ENCODE results near the gene AATK.

The AATK gene

GRCh38 chr17:81196505-81197408 lies 30.7 kb upstream of the AATK start:
- no peak for FAIRE-seq

DNA sequence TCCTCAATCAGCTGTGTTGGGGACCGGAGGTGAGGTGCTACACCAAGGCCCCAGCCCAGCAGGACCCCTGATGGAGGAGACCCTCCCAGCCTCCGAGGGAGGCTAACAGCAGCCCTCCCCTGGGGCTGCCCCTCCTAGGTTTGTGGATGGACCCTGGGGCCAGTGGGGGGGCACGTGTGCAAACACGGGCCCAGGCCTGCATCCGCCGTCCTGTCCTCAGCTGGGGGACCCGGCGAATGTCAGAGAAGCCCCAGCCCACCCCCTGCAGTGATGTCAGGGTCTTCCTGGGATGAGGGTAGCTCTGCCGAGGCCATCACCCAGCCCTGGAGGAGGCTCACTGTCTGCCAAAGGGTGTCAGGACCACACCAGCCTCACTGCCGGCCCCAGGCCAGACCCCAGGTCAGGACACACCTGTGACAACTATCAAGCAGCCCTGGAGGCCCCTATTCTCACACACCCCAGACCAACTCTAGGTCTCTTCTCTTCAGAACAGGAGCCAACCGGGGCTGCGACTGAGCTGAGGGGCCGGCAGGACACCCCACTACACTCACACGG lies 30.0 kb upstream of the AATK start:
- FAIRE-seq: no peak

- FAIRE-seq: no peak
Observed at GRCh38 chr17:81194941-81195901, 29.2 kb upstream of the AATK start.

DNA sequence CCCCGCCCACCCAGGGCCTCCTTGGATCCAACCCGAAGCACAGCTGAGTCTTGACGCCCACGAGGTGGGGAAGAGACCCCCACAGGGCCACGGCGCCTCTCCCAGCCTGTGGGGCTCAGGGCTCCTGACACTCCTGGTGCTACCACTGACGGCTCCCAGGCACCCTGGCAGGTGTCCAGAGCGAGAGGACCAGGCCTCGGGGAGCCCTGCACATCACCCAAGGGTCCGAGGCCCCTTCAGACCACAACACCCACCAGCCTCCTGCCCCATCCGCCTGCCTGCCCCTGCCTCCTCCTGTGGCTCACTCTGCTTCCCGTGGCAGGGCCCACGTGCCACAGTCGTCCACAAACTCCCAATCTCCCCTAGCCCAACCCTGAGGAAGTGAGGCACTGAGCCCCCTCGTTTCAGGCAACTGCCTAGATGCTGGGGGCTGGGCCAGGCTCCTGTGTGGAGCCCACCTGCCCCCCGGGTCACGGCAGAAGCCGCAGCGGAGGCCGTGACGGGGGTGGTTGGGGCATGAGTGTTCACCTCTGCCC lies 28.3 kb upstream of the AATK start:
- FAIRE-seq: no peak

DNA sequence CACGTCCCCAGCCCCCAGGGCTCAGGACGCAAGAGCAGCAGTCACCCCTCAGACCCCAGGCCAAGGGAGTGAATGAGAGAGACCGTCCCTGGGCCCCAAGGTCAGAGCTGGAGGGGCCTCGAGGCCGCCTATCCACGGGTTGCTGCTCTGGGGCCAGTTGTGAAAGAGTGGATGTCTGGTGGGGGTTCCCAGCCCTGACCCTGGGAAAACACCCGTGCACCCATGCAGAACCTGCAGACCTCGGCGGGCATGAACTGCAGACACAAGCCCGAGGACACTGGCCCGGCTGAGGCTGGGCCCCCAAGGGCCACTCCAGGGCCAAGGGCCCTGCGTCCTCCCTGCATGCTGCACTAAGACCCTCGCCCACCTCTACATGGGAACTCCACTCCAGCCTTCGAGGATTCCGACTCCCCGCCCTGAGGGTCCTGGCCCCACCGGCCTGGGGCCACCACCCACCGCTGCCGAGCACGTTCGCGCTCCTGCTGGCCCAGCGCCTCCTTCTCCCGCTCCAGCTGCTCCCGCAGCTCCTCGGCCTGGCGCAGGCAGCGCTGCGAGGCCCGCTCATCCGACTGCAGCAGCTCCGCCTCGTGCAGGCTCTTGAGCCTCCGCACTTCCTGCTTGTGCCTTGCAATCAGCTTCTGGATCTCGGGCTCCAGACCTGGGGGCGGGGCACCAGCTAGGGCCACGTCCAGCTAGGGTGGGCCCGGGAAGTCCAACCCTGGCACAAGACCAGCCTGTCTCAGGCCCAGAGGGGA lies 27.6 kb upstream of the AATK start:
- FAIRE-seq: no peak

DNA sequence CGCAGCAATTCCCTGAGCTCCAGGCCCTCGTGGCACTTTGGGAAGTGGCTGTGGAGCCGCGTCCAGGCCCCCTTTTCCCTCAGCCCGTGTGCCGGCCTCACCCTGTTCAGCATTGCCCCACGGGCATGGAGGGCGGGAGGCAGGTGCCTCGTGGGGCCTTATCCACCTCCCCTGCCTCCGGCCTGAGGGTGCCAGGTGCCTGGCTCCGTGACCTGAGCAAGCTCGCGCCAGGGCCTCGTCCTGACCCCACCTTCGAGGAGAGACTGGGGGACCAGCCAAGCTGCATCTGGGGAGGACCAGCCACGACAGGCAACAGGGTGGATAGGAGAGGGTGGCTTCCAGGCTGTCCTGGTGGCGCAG lies 27.0 kb upstream of the AATK start:
- FAIRE-seq: no peak

DNA sequence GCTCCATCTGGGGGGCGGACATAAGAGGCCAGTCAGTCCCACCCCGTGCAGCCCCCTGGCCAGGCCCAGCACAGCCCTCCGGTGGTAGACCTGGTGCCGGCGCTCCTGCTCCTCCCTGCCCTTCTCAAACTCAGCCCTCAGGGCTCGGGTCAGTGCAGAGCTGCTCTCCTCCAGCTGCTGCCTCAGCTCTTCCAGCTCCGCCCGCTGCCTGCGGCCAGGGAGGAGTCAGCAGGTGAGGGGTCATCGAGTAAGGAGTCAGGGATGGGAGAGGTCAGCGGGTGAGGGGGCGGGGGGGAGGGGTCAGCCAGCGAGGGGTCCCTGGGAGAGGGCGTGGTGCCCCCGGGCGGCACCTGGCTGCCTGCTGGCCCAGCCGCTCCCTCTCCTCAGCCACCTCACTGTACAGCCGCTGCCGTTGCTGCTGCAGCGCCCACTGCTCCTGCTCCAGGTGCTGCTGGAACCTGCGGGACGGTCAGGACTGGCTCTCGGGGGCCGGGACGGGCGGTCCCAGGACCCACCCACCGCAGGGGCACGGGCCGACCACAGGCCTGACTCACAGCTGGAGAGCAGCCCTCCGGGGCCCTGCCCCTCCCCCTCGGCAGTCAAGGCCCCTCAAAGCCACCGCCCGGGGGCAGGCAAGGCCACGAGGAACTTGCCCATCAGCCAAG lies 26.5 kb upstream of the AATK start:
- FAIRE-seq: no peak

GRCh38 chr17:81191646-81192045 lies 25.6 kb upstream of the AATK start:
- no peak for FAIRE-seq

DNA sequence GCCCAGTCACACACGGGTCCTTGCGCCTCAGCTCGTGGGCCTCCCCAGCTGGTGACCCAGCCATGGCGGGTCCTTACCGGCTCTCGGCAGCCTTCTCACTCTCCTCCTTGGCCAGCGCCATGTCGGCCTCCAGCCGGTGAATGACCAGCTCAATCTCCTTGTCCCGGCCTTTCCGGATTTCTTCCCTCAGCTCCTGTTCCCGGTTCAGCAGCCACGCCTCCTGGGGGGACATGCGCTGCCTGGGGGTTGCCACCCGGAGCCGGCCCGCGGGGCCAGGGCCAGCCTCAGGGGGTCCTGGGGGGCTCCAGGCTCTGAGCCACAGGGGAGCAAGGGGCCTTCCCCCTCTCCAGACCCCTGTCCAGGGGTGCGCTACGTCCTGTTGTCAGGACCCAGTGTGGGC lies 25.1 kb upstream of the AATK start:
- FAIRE-seq: no peak

GRCh38 chr17:81190591-81190990 lies 24.6 kb upstream of the AATK start:
- FAIRE-seq: no peak

DNA sequence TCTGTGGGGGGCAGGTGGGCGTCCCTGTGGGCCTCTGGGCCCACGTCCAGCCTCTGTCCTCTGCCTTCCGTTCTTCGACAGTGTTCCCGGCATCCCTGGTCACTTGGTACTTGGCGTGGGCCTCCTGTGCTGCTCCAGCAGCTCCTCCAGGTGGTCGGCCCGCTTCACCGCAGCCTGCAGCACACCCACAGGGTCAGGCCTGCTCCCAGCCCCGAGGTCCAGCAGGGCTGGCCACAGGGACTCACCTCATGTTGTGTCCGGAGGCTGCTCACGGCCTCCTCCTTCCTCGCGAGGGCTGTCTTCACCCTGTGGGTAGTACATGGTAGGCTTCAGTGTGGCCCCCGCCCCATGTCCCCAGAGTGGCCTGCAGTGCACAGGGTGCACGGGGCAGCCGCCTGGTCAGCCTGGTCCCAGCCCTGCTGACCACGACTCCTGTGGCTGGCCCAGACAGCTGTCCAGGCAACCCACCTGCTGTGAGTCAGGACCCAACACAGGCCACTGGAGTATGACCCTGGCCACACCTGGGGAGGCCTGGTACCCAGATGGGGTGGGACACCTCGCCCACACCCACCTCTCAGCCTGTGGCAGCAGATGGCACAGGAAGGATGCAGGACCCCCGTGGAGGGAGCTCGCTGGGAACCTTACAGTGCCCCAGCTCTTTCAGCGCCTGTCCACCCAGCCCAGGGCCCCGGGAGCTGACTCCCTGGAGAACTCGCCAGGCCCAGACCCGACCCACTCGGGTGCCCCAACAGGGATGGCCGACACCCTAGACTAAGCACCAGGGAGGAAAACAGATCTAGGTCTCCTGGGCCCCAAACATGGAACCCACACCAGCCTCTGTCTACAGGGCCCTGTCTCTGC lies 23.9 kb upstream of the AATK start:
- FAIRE-seq: no peak

- no peak for FAIRE-seq
Observed at GRCh38 chr17:81189016-81189415, 23.0 kb upstream of the AATK start.

GRCh38 chr17:81188491-81188840 lies 22.4 kb upstream of the AATK start:
- no peak for FAIRE-seq

GRCh38 chr17:81187586-81188490 lies 21.8 kb upstream of the AATK start:
- no peak for FAIRE-seq

DNA sequence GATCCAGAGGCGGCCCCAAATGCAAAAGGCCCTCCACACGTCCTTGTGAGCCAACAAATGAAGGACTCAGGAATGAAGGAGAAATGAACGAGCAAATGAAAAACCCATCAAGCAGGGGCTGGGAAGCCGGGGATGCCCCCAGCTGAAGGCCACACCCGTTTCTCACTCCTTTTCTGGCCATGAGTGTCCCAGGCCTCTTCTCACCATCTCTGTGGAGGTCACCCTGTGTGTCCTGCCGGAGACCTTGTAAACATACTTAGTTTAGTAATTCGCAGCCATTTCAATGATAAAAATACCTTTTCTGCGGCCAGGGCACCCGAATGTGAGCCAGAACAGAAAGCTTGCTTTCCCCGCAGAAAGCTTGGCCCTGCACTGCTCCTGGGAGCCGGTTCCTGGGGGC lies 21.1 kb upstream of the AATK start:
- no peak for FAIRE-seq

DNA sequence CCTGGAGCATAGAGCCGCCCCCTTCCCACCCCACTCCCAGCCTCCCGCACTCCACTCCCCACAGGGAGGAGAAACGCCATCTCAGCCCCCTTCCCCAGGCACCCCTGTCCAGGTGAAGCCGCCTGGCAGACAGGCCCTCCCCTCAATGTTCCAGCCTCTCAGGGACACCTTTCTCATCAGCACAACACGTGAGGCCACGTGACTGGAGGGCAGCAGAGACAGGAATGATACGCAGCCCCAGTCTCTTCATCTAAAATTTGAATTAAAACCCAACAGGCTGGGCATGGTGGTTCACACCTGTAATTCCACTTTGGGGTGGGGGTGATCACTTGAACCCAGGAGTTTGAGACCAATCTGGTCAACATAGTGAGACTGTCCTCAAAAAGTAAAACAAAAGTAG lies 20.2 kb upstream of the AATK start:
- FAIRE-seq: no peak

DNA sequence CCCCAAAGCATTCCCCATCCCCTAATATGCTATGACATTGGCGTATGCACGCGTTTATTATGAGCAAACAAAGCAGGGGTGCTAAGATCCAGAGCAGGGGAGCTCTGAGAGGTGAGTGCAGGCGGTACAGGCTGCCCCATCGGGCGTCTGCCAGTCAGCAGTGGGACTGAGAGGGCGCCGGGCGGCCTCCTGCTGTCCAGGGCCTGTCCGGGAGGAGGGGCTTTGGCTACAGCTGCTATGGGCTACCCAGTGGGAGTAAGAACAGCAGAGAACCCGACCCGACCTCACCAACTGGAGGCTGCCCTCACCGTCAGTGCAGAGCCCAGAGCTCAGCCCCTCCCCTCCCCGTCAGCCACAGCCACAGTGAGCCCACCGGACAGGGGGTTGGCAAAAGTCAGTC lies 18.5 kb upstream of the AATK start:
- FAIRE-seq: no peak

DNA sequence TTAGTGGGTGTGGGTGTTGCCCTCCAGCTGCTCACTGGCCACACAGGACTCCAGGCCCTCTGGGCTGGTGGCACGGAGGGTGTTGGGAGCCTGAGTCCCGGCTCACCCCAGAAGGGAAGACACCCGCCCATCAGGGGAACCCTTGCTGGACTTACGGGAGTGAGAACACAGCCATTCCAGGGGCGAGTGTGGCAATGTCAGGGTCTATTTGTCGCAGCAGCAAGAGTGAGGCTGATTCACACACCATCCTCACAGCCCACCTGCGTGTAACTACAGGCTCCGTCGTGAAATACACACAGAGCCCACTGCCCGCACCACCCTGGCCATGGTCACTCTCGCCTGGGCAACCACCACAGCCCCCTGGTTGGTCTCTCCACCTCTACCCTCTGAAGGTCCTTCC lies 17.8 kb upstream of the AATK start:
- FAIRE-seq: no peak

DNA sequence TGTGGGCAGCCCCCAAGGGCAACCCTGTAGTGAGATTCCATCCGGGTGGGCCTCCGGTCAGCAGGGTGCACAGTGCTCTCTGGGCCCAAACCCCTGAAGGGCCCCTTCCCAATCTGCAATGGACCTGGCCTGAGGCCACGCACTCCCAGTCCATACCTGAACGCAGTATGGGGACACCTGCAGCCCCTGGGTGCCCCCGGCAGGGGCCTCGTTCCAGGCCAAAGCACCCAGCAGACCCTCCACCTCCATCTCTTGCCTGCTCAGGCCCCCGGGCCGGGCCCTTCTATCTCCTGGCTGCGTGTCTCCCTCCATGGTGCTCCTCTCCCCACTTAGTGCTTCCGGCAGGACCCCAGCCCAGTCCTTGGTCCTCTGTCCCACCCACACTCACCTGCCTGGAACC lies 17.3 kb upstream of the AATK start:
- no peak for FAIRE-seq

DNA sequence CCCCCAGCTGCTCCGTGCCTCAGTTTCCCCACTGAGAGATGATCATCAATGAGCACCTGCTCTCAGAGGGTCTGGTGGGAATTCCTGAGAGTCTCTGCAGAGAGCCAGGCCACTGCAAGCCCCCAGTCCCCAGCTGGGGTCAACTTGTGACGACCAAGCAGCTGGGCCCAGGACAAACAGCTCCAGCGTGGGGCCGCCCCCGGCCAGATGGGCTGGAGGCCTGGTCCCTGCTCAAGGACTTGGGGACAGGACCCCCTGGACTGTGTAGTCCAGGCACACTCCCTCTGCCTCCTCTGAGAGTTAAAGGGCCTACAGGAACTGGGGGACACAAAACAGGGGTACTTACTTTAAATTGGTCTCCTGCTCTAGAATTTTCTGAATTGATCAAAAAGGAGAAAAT lies 16.6 kb upstream of the AATK start:
- FAIRE-seq: no peak

Measured in A204.1 (cell line).